WTC11 (cell line): Measurements from ENCODE around the gene URI1.

Source experiments
- CREM ChIP-seq: sonication (generic); formaldehyde crosslinking; IDR thresholded peaks from 2 replicates; pipeline ENCODE4 v1.8.1; 2022; ENCODE audit warnings: mild to moderate bottlenecking, missing genetic modification reagents, moderate library complexity
- SP1 ChIP-seq: sonication (generic); formaldehyde crosslinking; conservative IDR thresholded peaks from 2 replicates; pipeline ENCODE4 v1.8.1; 2022; ENCODE audit warnings: missing genetic modification reagents
- ZNF281 ChIP-seq: sonication (generic); formaldehyde crosslinking; IDR thresholded peaks from 2 replicates; pipeline ENCODE4 v1.8.0; 2023; ENCODE audit warnings: mild to moderate bottlenecking, missing genetic modification reagents
- TF ChIP-seq, protein P1 (sequence below): fragments of 200-600 bp; IDR thresholded peaks from 2 replicates; pipeline ENCODE4 v1.8.0; 2022; ENCODE audit warnings: antibody characterized with exemption

DNA sequence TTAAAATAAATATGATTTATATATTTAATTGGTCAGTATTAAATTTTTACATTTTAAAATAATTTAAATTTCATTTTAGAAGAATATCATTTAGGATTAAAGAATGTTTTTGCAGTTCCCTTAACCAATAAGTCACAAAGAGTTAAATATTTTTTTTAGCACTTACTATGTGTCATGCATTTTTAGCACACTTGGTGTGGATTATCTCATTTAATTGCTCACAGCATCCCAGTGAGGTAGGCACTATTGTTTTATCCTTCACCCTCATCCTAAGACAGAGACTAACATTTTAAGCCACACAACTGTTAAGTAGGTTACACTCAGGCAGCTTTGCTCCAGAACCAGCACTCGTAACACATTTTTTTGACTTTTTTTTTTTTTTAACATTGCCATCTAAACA lies 78.2 kb downstream of the URI1 start:
- TF ChIP-seq, protein P1, sequence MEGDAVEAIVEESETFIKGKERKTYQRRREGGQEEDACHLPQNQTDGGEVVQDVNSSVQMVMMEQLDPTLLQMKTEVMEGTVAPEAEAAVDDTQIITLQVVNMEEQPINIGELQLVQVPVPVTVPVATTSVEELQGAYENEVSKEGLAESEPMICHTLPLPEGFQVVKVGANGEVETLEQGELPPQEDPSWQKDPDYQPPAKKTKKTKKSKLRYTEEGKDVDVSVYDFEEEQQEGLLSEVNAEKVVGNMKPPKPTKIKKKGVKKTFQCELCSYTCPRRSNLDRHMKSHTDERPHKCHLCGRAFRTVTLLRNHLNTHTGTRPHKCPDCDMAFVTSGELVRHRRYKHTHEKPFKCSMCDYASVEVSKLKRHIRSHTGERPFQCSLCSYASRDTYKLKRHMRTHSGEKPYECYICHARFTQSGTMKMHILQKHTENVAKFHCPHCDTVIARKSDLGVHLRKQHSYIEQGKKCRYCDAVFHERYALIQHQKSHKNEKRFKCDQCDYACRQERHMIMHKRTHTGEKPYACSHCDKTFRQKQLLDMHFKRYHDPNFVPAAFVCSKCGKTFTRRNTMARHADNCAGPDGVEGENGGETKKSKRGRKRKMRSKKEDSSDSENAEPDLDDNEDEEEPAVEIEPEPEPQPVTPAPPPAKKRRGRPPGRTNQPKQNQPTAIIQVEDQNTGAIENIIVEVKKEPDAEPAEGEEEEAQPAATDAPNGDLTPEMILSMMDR: no peak
- TF ChIP-seq ZNF281 (CRISPR knock-in tag): no peak
- TF ChIP-seq SP1 (CRISPR knock-in tag): no peak
- TF ChIP-seq CREM: no peak
